GM21447 (cell line): Measurements from ENCODE around the gene BAIAP2.

Experiments
- ATAC-seq: cut with Tn5 transposase; IDR thresholded peaks from one replicate; pipeline ENCODE4 v1.9.1; 2021; ENCODE audit not compliant: unreplicated experiment

The BAIAP2 gene

GRCh38 chr17:81102869-81103268, 67.9 kb downstream of the BAIAP2 start:
- ATAC-seq: no peak

GRCh38 chr17:81103379-81103778, 68.4 kb downstream of the BAIAP2 start:
- no peak for ATAC-seq

- no peak for ATAC-seq
Measured at GRCh38 chr17:81106716-81107115, 71.8 kb downstream of the BAIAP2 start.

- ATAC-seq: no peak
Measured at GRCh38 chr17:81108220-81108619, 73.3 kb downstream of the BAIAP2 start.

- no peak for ATAC-seq
Measured at GRCh38 chr17:81109957-81110356, 75.0 kb downstream of the BAIAP2 start.

- no peak for ATAC-seq
Measured at GRCh38 chr17:81110488-81111040, 75.6 kb downstream of the BAIAP2 start.

- ATAC-seq: no peak
Measured at GRCh38 chr17:81111066-81111465, 76.1 kb downstream of the BAIAP2 start.

- no peak for ATAC-seq
Measured at GRCh38 chr17:81112450-81112849, 77.5 kb downstream of the BAIAP2 start.

- ATAC-seq: no peak
Measured at GRCh38 chr17:81113158-81113724, 78.3 kb downstream of the BAIAP2 start.

- ATAC-seq: no peak
Measured at GRCh38 chr17:81114351-81115093, 79.6 kb downstream of the BAIAP2 start.

GRCh38 chr17:81115219-81115618, 80.3 kb downstream of the BAIAP2 start:
- ATAC-seq: no peak

- no peak for ATAC-seq
Measured at GRCh38 chr17:81115749-81116464, 81.0 kb downstream of the BAIAP2 start.

- no peak for ATAC-seq
Measured at GRCh38 chr17:81116704-81117103, 81.8 kb downstream of the BAIAP2 start.

- ATAC-seq: no peak
Measured at GRCh38 chr17:81117672-81118198, 82.8 kb downstream of the BAIAP2 start.

GRCh38 chr17:81118308-81119221, 83.6 kb downstream of the BAIAP2 start:
- ATAC-seq: no peak

GRCh38 chr17:81119223-81120148, 84.5 kb downstream of the BAIAP2 start:
- ATAC-seq: no peak

GRCh38 chr17:81120149-81120484, 85.2 kb downstream of the BAIAP2 start:
- no peak for ATAC-seq

GRCh38 chr17:81120695-81121621, 86.0 kb downstream of the BAIAP2 start:
- no peak for ATAC-seq
